ENCODE measurements around the gene NECTIN2.
"Not testable (repeated sequence)": the region's sequence is repeated elsewhere in the genome, so short reads cannot be mapped to it uniquely, and the experiment has no call there.

NECTIN2 gene

DNA sequence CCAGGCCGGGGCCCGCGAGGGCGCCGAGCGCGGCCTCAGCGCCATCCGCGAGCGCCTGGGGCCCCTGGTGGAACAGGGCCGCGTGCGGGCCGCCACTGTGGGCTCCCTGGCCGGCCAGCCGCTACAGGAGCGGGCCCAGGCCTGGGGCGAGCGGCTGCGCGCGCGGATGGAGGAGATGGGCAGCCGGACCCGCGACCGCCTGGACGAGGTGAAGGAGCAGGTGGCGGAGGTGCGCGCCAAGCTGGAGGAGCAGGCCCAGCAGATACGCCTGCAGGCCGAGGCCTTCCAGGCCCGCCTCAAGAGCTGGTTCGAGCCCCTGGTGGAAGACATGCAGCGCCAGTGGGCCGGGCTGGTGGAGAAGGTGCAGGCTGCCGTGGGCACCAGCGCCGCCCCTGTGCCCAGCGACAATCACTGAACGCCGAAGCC is 62.8 kb downstream of the NECTIN2 start:
- DNase-seq (ENCODE audit: low spot score) = no peak

DNA sequence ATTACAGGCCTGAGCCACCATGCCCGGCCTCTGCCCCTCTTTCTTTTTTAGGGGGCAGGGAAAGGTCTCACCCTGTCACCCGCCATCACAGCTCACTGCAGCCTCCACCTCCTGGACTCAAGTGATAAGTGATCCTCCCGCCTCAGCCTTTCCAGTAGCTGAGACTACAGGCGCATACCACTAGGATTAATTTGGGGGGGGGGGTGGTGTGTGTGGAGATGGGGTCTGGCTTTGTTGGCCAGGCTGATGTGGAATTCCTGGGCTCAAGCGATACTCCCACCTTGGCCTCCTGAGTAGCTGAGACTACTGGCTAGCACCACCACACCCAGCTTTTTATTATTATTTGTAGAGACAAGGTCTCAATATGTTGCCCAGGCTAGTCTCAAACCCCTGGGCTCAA is 63.7 kb downstream of the NECTIN2 start:
- no peak for DNase-seq (ENCODE audit: low spot score)

DNA sequence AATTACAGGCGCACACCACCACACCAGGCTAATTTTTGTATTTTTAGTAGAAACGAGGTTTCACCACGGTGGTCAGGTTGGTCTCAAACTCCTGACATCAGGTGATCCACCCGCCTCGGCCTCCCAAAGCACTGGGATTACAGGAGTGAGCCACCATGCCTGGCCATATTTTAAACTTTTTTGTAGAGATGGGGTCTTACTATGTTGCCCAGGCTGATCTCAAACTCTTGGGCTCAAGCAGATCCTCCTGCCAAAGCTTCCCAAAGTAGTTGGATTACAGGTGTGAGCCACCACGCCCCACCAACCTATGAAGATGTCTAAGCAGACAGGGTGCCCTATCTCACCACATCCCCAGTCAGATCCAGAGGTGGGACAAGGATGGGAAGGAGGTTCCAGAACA is 65.8 kb downstream of the NECTIN2 start:
- not testable (repeated sequence) for DNase-seq (ENCODE audit: low spot score)

DNA sequence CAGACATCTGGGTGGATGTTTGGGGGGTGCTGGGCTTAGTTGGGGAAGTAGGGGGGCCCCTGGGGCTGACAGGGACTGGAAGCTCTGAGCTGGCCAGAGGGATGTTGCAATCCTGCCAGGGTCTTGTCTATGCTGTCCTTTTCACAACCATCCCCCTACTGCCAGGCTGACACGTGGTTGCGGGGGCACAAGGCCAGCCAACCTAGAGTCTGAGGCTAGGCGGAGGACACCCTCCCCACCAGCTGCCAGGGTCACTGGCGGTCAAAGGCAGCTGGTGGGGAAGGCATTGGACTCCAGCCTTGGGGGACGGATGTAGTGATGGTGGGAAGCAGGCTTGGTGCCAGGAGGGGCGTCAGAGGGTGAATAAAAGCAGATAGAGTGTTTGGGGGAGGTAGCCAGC is 66.8 kb downstream of the NECTIN2 start:
- DNase-seq (ENCODE audit: low spot score) = no peak

DNA sequence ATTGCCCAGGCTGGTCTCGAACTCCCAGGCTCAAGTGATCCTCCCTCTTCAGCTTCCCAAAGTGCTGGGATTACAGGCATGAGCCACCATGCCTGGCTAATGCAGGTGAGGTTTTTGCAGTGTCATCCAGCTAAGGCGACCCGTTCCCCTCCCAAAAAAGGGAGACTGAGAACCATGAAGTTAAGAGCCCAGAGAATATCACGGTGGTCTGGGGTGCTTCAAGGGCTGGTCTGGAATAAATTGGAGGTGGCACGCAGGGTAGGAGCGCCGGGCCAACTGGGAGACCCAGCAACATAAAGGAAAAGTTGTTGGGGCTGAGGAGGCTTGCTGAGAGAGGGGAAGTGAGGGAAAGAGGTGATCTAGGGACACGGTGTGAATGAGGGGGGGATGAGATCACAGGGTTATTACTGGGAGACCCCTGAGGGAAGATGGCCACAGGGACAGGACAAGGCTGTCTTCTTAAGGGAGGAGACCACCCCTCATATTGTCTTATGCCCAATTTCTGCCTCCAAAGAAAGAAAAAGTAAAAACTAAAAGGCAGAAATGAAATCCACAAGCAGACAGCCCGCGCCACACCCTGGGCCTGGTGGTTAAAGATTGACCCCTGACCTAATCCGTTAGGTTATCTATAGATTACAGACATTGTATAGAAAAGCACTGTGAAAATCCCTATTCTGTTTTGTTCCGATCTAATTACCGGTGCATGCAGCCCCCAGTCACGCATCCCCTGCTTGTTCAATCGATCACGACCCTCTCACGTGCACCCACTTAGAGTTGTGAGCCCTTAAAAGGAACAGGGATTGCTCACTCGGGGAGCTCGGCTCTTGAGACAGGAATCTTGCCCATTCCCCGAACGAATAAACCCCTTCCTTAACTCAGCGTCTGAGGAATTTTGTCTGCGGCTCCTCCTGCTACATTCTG is 67.7 kb downstream of the NECTIN2 start:
- not testable (repeated sequence) for DNase-seq (ENCODE audit: low spot score)

DNA sequence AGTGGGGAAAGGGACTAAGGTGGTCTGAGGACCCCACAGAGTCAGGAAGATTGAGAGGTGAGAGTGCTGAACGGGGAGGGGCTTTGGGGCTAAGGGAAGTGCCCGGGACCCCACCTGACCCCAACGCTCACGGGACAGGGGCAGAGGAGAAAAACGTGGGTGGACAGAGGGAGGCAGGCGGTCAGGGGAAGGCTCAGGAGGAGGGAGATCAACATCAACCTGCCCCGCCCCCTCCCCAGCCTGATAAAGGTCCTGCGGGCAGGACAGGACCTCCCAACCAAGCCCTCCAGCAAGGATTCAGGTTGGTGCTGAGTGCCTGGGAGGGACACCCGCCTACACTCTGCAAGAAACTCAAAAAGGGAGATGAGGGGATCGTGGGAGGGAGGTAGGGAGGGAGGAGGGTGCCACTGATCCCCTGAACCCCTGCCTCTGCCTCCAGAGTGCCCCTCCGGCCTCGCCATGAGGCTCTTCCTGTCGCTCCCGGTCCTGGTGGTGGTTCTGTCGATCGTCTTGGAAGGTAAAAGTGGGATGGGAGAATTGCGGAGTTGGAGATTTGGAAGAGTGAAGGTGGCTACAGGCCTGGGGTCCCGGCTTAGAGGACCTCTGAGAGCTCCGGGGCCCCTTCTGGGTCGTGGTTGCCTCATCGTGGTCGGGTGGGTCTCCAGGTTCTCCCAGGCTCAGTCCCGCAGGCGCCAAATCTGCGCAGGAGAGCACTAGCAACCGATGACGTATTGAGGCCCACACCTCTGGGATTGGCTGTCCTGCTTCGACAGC is 68.5 kb downstream of the NECTIN2 start, which contains the start of gene APOC1:
APOC1 (plus strand) TSS at position 176 of the 774 bp plus-strand sequence; CDS start at position 460, 284 bp downstream.
- DNase-seq (ENCODE audit: low spot score) = peak; percentile 93

DNA sequence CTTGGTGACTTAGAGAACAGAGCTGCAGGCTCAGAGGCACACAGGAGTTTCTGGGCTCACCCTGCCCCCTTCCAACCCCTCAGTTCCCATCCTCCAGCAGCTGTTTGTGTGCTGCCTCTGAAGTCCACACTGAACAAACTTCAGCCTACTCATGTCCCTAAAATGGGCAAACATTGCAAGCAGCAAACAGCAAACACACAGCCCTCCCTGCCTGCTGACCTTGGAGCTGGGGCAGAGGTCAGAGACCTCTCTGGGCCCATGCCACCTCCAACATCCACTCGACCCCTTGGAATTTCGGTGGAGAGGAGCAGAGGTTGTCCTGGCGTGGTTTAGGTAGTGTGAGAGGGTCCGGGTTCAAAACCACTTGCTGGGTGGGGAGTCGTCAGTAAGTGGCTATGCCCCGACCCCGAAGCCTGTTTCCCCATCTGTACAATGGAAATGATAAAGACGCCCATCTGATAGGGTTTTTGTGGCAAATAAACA is 78.2 kb downstream of the NECTIN2 start:
- DNase-seq (ENCODE audit: low spot score) = no peak

DNA sequence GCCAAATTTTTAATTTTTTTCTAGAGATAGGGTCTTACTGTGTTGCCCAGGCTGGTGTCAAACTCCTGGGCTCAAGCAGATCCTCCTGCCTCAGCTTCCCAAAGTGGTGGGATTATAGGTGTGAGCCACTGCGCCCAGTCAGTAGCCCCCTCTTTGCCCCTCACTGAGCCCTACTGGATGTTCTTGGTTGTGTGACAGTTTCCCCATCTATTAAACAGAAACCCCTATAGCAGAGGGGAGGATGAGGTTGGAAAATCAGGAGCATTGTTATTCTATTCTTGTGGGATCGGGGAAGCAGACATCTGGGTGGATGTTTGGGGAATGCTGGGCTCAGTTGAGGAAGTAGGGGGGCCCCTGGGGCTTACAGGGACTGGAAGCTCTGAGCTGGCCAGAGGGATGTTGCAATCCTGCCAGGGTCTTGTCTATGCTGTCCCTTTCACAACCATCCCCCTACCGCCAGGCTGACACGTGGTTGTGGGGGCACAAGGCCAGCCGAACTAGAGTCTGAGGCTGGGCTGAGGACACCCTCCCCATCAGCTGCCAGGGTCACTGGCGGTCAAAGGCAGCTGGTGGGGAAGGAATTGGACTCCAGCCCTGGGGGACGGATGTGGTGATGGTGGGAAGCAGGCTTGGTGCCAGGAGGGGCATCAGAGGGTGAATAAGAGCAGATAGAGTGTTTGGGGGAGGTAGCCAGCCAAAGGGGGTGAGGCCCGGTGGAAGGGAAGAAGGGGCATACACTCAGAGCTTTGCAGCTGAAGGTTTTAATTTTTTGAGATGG is 79.2 kb downstream of the NECTIN2 start:
- DNase-seq (ENCODE audit: low spot score) = peak; percentile 55

DNA sequence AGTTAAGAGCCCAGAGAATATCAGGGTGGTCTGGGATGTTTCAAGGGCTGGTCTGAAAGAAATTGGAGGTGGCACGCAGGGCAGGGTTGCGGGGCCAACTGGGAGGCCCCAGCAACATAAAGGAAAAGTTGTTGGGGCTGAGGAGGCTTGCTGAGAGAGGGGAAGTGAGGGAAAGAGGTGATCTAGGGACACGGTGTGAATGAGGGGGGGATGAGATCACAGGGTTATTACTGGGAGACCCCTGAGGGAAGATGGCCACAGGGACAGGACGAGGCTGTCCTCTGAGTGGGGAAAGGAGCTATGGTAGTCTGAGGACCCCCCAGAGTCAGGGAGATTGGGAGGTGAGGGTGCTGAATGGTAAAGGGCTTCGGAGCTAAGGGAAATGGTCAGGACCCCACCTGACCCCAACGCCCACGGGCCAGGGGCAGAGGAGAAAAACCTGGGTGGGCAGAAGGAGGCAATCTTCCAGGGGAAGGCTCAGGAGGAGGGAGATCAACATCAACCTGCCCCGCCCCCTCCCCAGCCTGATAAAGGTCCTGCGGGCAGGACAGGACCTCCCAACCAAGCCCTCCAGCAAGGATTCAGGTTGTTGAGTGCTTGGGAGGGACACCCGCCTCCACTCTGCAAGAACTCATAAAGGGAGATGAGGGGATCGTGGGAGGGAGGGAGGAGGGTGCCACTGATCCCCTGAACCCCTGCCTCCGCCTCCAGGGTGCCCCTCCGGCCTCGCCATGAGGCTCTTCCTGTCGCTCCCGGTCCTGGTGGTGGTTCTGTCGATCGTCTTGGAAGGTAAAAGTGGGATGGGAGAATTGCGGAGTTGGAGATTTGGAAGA is 80.4 kb downstream of the NECTIN2 start:
- not testable (repeated sequence) for DNase-seq (ENCODE audit: low spot score)

DNA sequence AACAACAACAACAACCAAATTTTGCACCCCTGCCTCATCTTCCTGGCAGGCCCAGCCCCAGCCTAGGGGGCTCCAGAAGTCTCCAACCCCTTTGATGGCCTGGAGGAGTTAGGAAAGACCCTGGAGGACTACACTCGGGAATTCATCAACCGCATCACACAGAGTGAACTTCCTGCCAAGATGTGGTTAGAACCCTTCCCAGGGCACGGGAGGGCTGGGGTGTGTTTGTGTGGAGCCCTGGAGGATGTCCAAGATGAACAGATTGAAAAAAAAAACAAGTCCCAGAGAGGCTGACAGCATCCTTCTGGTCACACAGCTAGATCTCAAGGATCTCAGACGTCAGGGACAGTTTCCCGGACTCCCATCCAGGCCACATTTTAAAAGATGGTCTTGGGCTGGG is 81.6 kb downstream of the NECTIN2 start:
- peak; percentile 61 for DNase-seq (ENCODE audit: low spot score)

DNA sequence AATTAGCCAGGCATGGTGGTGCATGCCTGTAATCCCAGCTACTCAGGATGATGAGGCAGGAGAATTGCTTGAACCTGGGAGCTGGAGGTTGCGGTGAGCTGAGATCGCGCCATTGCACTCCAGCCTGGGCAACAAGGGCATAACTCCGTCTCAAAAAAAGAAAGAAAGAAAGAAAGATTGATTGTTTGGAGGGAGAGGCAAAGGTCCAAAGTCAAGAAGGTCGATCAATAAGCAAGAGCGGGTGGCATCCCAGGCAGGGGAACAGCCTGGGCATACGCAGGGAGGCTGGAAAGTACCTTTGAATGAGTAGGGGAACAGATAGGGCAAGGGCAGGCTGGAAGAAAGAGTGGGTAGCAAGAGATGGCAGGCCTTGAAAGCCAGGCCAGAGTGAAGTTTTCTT is 84.0 kb downstream of the NECTIN2 start:
- DNase-seq (ENCODE audit: low spot score) = no peak

DNA sequence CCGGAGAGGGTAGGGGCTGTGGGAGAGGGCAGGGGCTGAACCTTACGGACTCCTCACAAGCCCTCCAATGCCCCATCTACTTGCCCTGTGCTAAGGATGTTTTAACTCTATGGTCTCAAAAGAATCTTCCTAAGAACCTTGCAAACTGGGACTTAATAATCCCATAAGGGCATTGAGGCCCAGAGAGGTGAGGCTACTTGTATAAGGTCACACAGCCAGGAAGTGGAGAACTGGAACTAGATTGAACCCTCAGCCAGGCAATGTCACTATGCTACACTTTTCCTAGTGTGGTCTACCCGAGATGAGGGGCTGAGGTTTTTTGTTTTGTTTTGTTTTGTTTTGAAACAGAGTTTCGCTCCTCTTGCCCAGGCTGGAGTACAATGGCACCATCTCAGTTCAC is 85.4 kb downstream of the NECTIN2 start:
- DNase-seq (ENCODE audit: low spot score) = no peak
